ENCODE results near the gene ZNF521. TPM values are rescaled to one million over a fixed set of nuclear protein-coding genes. Genes with fewer than 3 reads are reported as not detected.

ZNF521 gene
- total and polyA plus RNA-seq, 2 experiments from 2014 or later = 3.1 to 9.2 TPM

- TF ChIP-seq, protein P1, sequence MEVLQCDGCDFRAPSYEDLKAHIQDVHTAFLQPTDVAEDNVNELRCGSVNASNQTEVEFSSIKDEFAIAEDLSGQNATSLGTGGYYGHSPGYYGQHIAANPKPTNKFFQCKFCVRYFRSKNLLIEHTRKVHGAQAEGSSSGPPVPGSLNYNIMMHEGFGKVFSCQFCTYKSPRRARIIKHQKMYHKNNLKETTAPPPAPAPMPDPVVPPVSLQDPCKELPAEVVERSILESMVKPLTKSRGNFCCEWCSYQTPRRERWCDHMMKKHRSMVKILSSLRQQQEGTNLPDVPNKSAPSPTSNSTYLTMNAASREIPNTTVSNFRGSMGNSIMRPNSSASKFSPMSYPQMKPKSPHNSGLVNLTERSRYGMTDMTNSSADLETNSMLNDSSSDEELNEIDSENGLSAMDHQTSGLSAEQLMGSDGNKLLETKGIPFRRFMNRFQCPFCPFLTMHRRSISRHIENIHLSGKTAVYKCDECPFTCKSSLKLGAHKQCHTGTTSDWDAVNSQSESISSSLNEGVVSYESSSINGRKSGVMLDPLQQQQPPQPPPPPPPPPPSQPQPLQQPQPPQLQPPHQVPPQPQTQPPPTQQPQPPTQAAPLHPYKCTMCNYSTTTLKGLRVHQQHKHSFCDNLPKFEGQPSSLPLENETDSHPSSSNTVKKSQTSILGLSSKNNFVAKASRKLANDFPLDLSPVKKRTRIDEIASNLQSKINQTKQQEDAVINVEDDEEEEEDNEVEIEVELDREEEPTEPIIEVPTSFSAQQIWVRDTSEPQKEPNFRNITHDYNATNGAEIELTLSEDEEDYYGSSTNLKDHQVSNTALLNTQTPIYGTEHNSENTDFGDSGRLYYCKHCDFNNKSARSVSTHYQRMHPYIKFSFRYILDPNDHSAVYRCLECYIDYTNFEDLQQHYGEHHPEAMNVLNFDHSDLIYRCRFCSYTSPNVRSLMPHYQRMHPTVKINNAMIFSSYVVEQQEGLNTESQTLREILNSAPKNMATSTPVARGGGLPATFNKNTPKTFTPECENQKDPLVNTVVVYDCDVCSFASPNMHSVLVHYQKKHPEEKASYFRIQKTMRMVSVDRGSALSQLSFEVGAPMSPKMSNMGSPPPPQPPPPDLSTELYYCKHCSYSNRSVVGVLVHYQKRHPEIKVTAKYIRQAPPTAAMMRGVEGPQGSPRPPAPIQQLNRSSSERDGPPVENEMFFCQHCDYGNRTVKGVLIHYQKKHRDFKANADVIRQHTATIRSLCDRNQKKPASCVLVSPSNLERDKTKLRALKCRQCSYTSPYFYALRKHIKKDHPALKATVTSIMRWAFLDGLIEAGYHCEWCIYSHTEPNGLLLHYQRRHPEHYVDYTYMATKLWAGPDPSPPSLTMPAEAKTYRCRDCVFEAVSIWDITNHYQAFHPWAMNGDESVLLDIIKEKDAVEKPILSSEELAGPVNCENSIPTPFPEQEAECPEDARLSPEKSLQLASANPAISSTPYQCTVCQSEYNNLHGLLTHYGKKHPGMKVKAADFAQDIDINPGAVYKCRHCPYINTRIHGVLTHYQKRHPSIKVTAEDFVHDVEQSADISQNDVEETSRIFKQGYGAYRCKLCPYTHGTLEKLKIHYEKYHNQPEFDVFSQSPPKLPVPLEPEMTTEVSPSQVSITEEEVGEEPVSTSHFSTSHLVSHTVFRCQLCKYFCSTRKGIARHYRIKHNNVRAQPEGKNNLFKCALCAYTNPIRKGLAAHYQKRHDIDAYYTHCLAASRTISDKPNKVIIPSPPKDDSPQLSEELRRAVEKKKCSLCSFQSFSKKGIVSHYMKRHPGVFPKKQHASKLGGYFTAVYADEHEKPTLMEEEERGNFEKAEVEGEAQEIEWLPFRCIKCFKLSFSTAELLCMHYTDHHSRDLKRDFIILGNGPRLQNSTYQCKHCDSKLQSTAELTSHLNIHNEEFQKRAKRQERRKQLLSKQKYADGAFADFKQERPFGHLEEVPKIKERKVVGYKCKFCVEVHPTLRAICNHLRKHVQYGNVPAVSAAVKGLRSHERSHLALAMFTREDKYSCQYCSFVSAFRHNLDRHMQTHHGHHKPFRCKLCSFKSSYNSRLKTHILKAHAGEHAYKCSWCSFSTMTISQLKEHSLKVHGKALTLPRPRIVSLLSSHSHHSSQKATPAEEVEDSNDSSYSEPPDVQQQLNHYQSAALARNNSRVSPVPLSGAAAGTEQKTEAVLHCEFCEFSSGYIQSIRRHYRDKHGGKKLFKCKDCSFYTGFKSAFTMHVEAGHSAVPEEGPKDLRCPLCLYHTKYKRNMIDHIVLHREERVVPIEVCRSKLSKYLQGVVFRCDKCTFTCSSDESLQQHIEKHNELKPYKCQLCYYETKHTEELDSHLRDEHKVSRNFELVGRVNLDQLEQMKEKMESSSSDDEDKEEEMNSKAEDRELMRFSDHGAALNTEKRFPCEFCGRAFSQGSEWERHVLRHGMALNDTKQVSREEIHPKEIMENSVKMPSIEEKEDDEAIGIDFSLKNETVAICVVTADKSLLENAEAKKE (CRISPR knock-in tag; IDR thresholded peaks at IDR 0.05) = no peak
- TF ChIP-seq NANOG (IDR thresholded peaks at IDR 0.05; ENCODE audit: borderline replicate concordance) = no peak
- no peak for TF ChIP-seq ZNF114 (CRISPR knock-in tag; IDR thresholded peaks at IDR 0.05)
These were observed 165.1 kb downstream of the ZNF521 start (continued) for GRCh38 chr18:25186871-25187270.

DNA sequence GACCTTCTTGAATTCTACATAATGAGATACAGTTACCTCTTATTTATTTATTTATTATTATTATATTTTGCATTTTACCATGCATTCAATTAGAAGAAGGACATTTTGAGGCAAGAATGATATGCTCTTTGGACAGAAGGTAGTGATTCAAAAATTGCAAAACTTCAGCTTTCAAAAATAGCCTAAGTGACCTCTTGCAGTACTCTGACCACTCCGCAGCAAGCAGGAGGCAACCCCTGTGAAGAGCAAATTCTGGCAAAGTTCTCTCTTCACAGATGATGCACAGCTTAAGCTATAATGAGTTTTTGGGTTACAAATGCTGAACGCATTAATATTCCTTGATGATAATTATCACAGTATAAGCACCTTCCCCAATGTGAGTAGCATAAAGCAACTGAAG is 170.0 kb downstream of the ZNF521 start:
- Mint-ChIP-seq H3K9me3 (no peaks in the 10 kb centered on the region), H3K27me3 (ENCODE audit: insufficient read depth, low read depth, poor library complexity) (no peaks in the 10 kb centered on the region), H3K4me3 (no peak overlapping the region), H3K36me3 (ENCODE audit: low read depth) (no peaks in the 10 kb centered on the region), H3K27ac (no peak overlapping the region), H3K4me1 (peaks cover 17% of the 10 kb centered on the region)
- Histone ChIP-seq H3K27me3 (ENCODE audit: insufficient read depth) (no peaks in the 10 kb centered on the region), H3K9me2 (ENCODE audit: insufficient read depth) (no peaks in the 10 kb centered on the region), H3K4me3 (no peak overlapping the region), H3K36me3 (ENCODE audit: insufficient read depth) (no peaks in the 10 kb centered on the region), H3K4me2 (no peak overlapping the region), H4K20me1 (replicated peaks; ENCODE audit: insufficient read depth) (no peaks in the 10 kb centered on the region), H2AFZ (no peak overlapping the region), H3K79me2 (replicated peaks; ENCODE audit: insufficient read depth) (no peaks in the 10 kb centered on the region), H3F3A (replicated peaks; ENCODE audit: low read depth) (no peaks in the 10 kb centered on the region), H3K27ac (ENCODE audit: low read depth) (no peak overlapping the region), H3K4me1 (ENCODE audit: insufficient read depth) (no peaks in the 10 kb centered on the region)
- ATAC-seq = no peak
- DNase-seq (ENCODE audit: low spot score) = no peak
- TF ChIP-seq, protein P2, sequence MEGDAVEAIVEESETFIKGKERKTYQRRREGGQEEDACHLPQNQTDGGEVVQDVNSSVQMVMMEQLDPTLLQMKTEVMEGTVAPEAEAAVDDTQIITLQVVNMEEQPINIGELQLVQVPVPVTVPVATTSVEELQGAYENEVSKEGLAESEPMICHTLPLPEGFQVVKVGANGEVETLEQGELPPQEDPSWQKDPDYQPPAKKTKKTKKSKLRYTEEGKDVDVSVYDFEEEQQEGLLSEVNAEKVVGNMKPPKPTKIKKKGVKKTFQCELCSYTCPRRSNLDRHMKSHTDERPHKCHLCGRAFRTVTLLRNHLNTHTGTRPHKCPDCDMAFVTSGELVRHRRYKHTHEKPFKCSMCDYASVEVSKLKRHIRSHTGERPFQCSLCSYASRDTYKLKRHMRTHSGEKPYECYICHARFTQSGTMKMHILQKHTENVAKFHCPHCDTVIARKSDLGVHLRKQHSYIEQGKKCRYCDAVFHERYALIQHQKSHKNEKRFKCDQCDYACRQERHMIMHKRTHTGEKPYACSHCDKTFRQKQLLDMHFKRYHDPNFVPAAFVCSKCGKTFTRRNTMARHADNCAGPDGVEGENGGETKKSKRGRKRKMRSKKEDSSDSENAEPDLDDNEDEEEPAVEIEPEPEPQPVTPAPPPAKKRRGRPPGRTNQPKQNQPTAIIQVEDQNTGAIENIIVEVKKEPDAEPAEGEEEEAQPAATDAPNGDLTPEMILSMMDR (conservative IDR thresholded peaks at IDR 0.05; ENCODE audit: low read depth in 2 of 2) = no peak
- no peak for TF ChIP-seq ZNF331 (CRISPR knock-in tag; IDR thresholded peaks at IDR 0.05; ENCODE audit: low read depth)
- no peak for TF ChIP-seq CREB1 (CRISPR knock-in tag; IDR thresholded peaks at IDR 0.05; ENCODE audit: low read depth)
- TF ChIP-seq, protein P3, sequence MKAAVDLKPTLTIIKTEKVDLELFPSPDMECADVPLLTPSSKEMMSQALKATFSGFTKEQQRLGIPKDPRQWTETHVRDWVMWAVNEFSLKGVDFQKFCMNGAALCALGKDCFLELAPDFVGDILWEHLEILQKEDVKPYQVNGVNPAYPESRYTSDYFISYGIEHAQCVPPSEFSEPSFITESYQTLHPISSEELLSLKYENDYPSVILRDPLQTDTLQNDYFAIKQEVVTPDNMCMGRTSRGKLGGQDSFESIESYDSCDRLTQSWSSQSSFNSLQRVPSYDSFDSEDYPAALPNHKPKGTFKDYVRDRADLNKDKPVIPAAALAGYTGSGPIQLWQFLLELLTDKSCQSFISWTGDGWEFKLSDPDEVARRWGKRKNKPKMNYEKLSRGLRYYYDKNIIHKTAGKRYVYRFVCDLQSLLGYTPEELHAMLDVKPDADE (IDR thresholded peaks at IDR 0.05) = no peak
- no peak for TF ChIP-seq POLR2AphosphoS5 (IDR thresholded peaks at IDR 0.05; ENCODE audit: low read depth)
- TF ChIP-seq JUNB (IDR thresholded peaks at IDR 0.05; ENCODE audit: unreplicated experiment) = no peak
- no peak for TF ChIP-seq EZH2 (IDR thresholded peaks at IDR 0.05; ENCODE audit: low read depth, unreplicated experiment)
- TF ChIP-seq STAT1 (IDR thresholded peaks at IDR 0.05; ENCODE audit: unreplicated experiment) = no peak
- TF ChIP-seq EZH2phosphoT487 (IDR thresholded peaks at IDR 0.05; ENCODE audit: unreplicated experiment) = no peak
- TF ChIP-seq, protein P4, sequence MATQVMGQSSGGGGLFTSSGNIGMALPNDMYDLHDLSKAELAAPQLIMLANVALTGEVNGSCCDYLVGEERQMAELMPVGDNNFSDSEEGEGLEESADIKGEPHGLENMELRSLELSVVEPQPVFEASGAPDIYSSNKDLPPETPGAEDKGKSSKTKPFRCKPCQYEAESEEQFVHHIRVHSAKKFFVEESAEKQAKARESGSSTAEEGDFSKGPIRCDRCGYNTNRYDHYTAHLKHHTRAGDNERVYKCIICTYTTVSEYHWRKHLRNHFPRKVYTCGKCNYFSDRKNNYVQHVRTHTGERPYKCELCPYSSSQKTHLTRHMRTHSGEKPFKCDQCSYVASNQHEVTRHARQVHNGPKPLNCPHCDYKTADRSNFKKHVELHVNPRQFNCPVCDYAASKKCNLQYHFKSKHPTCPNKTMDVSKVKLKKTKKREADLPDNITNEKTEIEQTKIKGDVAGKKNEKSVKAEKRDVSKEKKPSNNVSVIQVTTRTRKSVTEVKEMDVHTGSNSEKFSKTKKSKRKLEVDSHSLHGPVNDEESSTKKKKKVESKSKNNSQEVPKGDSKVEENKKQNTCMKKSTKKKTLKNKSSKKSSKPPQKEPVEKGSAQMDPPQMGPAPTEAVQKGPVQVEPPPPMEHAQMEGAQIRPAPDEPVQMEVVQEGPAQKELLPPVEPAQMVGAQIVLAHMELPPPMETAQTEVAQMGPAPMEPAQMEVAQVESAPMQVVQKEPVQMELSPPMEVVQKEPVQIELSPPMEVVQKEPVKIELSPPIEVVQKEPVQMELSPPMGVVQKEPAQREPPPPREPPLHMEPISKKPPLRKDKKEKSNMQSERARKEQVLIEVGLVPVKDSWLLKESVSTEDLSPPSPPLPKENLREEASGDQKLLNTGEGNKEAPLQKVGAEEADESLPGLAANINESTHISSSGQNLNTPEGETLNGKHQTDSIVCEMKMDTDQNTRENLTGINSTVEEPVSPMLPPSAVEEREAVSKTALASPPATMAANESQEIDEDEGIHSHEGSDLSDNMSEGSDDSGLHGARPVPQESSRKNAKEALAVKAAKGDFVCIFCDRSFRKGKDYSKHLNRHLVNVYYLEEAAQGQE (IDR thresholded peaks at IDR 0.05; ENCODE audit: unreplicated experiment) = no peak
- no peak for TF ChIP-seq ZNF114 (CRISPR knock-in tag; IDR thresholded peaks at IDR 0.05)
- no peak for TF ChIP-seq NANOG (IDR thresholded peaks at IDR 0.05; ENCODE audit: borderline replicate concordance)

All from GM23338 (cell line).